ENCODE results near the gene ASCL3.

DNA sequence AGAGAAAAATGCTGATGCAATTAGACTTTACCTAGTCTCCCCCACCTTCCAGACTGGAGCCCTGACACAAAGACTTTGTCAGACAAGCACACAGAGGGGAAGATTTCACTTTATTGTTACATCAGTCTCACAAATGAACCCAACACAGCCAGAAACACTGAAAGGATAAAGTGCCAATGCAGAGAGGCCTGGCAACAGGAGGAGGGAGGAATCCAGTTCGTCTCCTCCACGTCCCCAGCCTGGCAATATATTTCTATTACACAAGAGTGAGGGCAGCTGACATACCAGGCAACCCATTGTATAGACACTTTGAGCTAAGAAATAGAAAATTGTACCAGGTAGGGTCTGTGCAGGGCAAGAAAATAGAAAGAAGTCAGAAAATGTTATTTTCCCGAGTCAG is 37.7 kb upstream of the ASCL3 start:
- TF ChIP-seq ZNF274 (IDR thresholded peaks at IDR 0.05; ENCODE audit: low read depth, low read length) (no peak), YY1 (IDR thresholded peaks at IDR 0.05; ENCODE audit: insufficient read depth, insufficient read length) (no peak), SUZ12 (IDR thresholded peaks at IDR 0.05; ENCODE audit: extremely low read depth, insufficient read depth, insufficient read length) (no peak)
